Measurements from ENCODE around the gene METTL22. TPM values are rescaled to one million over a fixed set of nuclear protein-coding genes. Genes with fewer than 3 reads are reported as not detected.

The METTL22 gene
- polyA plus RNA-seq, 1 of the 3 experiments (the other 2 are of a cell fraction), result 38.3 TPM

DNA sequence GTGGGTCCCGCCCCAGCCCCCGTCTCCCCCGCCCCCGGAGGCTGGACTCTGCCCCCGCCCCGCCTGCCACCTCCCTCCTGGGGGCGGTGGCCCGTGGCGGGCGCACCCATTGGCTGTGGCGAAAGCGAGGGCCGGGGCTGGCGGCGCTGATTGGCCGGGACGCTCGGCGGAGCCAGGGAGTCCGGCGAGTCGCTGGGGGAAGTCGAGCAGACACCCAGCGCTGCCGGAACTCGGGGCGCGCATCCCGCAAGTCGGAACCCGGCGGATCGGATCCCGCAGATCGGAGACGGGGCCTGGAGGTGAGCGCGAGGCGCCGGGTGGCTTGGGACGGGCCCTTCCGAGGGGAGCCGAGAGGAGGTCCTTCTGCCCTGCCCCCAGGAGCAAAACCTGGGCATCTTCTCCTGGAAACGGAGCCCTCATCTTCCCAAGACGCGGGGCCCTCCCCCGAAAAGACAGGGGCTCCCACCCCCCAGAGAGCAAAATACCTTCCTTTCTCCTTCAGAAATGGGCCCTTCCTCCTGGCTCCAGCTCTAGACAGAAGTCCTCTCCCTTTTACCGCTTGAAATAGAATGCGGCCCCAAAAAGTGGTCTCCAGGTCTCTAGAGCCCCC, 53.0 kb downstream of the METTL22 start, which contains the start of gene ABAT (continued):
- TF ChIP-seq, protein P1, sequence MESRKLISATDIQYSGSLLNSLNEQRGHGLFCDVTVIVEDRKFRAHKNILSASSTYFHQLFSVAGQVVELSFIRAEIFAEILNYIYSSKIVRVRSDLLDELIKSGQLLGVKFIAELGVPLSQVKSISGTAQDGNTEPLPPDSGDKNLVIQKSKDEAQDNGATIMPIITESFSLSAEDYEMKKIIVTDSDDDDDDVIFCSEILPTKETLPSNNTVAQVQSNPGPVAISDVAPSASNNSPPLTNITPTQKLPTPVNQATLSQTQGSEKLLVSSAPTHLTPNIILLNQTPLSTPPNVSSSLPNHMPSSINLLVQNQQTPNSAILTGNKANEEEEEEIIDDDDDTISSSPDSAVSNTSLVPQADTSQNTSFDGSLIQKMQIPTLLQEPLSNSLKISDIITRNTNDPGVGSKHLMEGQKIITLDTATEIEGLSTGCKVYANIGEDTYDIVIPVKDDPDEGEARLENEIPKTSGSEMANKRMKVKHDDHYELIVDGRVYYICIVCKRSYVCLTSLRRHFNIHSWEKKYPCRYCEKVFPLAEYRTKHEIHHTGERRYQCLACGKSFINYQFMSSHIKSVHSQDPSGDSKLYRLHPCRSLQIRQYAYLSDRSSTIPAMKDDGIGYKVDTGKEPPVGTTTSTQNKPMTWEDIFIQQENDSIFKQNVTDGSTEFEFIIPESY (IDR thresholded peaks at IDR 0.05; ENCODE audit: borderline replicate concordance, low read depth), result no peak
- no peak for TF ChIP-seq NFIC (IDR thresholded peaks at IDR 0.05; ENCODE audit: borderline replicate concordance)
- TF ChIP-seq, protein P2, sequence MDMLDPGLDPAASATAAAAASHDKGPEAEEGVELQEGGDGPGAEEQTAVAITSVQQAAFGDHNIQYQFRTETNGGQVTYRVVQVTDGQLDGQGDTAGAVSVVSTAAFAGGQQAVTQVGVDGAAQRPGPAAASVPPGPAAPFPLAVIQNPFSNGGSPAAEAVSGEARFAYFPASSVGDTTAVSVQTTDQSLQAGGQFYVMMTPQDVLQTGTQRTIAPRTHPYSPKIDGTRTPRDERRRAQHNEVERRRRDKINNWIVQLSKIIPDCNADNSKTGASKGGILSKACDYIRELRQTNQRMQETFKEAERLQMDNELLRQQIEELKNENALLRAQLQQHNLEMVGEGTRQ (IDR thresholded peaks at IDR 0.05; ENCODE audit: borderline replicate concordance, low read depth, low read length), result no peak
- TF ChIP-seq FOSL2 (IDR thresholded peaks at IDR 0.05; ENCODE audit: borderline replicate concordance, low read depth), result no peak
- TF ChIP-seq RCOR1 (IDR thresholded peaks at IDR 0.05; ENCODE audit: low read length), result no peak
- no peak for TF ChIP-seq FOXJ3 (CRISPR knock-in tag; IDR thresholded peaks at IDR 0.05)
- TF ChIP-seq EP300 (IDR thresholded peaks at IDR 0.05; ENCODE audit: borderline replicate concordance in 1 of 2, low read depth in 1 of 2, low read length in 1 of 2), result no peak
- TF ChIP-seq ELF1 (IDR thresholded peaks at IDR 0.05), result 0 out of 2 replicates have a peak, but pooled peaks have one; percentile 19
- TF ChIP-seq, protein P3, sequence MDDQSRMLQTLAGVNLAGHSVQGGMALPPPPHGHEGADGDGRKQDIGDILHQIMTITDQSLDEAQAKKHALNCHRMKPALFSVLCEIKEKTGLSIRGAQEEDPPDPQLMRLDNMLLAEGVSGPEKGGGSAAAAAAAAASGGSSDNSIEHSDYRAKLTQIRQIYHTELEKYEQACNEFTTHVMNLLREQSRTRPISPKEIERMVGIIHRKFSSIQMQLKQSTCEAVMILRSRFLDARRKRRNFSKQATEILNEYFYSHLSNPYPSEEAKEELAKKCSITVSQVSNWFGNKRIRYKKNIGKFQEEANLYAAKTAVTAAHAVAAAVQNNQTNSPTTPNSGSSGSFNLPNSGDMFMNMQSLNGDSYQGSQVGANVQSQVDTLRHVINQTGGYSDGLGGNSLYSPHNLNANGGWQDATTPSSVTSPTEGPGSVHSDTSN (IDR thresholded peaks at IDR 0.05), result no peak
- no peak for TF ChIP-seq GATA2 (CRISPR knock-in tag; IDR thresholded peaks at IDR 0.05)
- TF ChIP-seq MEF2A (IDR thresholded peaks at IDR 0.05; ENCODE audit: borderline replicate concordance, low read depth), result no peak
- peak; percentile 34; the same call in 1 of the 2 replicates for TF ChIP-seq TAF1 (IDR thresholded peaks at IDR 0.05; ENCODE audit: borderline replicate concordance, low read depth, low read length)
- TF ChIP-seq SMC3 (IDR thresholded peaks at IDR 0.05; ENCODE audit: low read depth, low read length), result no peak
- TF ChIP-seq TEAD4 (IDR thresholded peaks at IDR 0.05; ENCODE audit: borderline replicate concordance, insufficient read depth), result no peak
- peak; percentile 7; the same call in 1 of the 2 replicates for TF ChIP-seq GABPA (IDR thresholded peaks at IDR 0.05; ENCODE audit: low read depth)
- TF ChIP-seq JUND (IDR thresholded peaks at IDR 0.05), result no peak
- TF ChIP-seq SIN3A (IDR thresholded peaks at IDR 0.05; ENCODE audit: borderline replicate concordance, low read depth, low read length), result no peak
- TF ChIP-seq RXRA (IDR thresholded peaks at IDR 0.05; ENCODE audit: borderline replicate concordance, low read depth), result no peak
- TF ChIP-seq RAD21 (IDR thresholded peaks at IDR 0.05; ENCODE audit: low read length), result no peak
